Vagina (tissue), 2 donors: ENCODE results near the gene OGFRL1.

Source experiments
- CTCF ChIP-seq, 3 experiments: fragments of 450-650 bp in 2 of 3; fragments of 200-600 bp in 1 of 3; sonication (generic) in 1 of 3; IDR thresholded peaks; one replicate each; pipeline ENCODE4 v1.5.1; 2017 to 2019; ENCODE audit warnings: antibody characterized with exemption in 3 of 3, mild to moderate bottlenecking in 2 of 3, moderate library complexity in 2 of 3
- POLR2A ChIP-seq, 2 donors: fragments of 450-650 bp; IDR thresholded peaks; one replicate each; pipeline ENCODE4 v1.6.1; 2017; ENCODE audit warnings: antibody characterized with exemption in 2 of 2, mild to moderate bottlenecking in 2 of 2, moderate library complexity in 2 of 2
- POLR2AphosphoS5 ChIP-seq, 2 donors: sonication (generic); formaldehyde crosslinking; IDR thresholded peaks; one replicate each; pipeline ENCODE4 v1.9.0; 2017; ENCODE audit warnings: antibody characterized with exemption in 2 of 2, mild to moderate bottlenecking in 2 of 2, low read depth in 1 of 2; ENCODE audit not compliant: insufficient read depth in 1 of 2

- TF ChIP-seq POLR2A (IDR thresholded peaks at IDR 0.05) (no peak), POLR2AphosphoS5 (IDR thresholded peaks at IDR 0.05; ENCODE audit: insufficient read depth in 1 of 2, low read depth in 1 of 2) (no peak), CTCF (IDR thresholded peaks at IDR 0.05) (no peak)
Measured at GRCh38 chr6:71347119-71347518, 58.5 kb downstream of the OGFRL1 start.
